ENCODE data around the gene FBXO7. TPM values are rescaled to one million over a fixed set of nuclear protein-coding genes. Genes with fewer than 3 reads are reported as not detected.

FBXO7 gene
- total RNA-seq (ENCODE audit: unreplicated experiment): 93.8 TPM
- long read RNA-seq, transcript FBXO7-204 (9 exons, 1,921 nt): minor isoform, 29 of 99 reads
- long read RNA-seq, transcript FBXO7-202 (9 exons, 1,888 nt): minor isoform, 11 of 99 reads
- long read RNA-seq, transcript FBXO7-201 (9 exons, 2,195 nt): major isoform, 51 of 99 reads
- long read RNA-seq, partial matches to known transcripts: 1 of 99 reads
- long read RNA-seq, other reads (novel, unspliced or antisense): 4 of 99 reads

- H3K9me3 Mint-ChIP-seq (ENCODE audit: unreplicated experiment): no peaks in the 10 kb centered on the region
- TF ChIP-seq, protein P1, sequence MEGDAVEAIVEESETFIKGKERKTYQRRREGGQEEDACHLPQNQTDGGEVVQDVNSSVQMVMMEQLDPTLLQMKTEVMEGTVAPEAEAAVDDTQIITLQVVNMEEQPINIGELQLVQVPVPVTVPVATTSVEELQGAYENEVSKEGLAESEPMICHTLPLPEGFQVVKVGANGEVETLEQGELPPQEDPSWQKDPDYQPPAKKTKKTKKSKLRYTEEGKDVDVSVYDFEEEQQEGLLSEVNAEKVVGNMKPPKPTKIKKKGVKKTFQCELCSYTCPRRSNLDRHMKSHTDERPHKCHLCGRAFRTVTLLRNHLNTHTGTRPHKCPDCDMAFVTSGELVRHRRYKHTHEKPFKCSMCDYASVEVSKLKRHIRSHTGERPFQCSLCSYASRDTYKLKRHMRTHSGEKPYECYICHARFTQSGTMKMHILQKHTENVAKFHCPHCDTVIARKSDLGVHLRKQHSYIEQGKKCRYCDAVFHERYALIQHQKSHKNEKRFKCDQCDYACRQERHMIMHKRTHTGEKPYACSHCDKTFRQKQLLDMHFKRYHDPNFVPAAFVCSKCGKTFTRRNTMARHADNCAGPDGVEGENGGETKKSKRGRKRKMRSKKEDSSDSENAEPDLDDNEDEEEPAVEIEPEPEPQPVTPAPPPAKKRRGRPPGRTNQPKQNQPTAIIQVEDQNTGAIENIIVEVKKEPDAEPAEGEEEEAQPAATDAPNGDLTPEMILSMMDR (IDR thresholded peaks at IDR 0.05; ENCODE audit: unreplicated experiment): no peak
Measured at GRCh38 chr22:32474635-32475467, at the start of gene FBXO7. TSS of gene FBXO7 (plus strand) at chr22:32474811. CDS start at chr22:32475003, 192 bp downstream.

DNA sequence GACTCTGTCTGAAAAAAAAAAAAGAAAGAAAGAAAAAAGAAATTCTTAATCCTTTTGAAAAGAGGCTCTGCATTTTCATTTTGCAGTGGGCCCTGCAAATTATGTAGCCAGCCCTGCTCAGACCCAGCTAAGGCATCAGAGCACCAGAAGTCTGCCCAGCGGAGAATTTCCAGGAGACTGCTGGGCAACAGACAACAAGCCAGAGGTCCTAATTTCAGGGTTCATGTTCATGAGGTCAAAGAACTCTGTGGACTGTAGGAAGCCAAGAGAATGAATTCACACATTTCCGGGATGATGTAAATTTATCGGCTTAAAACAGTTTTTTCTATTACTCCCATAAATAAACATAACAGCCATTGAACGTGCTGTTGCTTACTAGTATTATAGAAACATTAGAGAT is 47.7 kb upstream of the FBXO7 start:
- H3K27me3 Mint-ChIP-seq (ENCODE audit: unreplicated experiment): peaks cover 1% of the 10 kb centered on the region
- no peaks in the 10 kb centered on the region for H3K4me1 Mint-ChIP-seq (ENCODE audit: unreplicated experiment)

More at GRCh38 chr22:32474635-32475467, at the start of gene FBXO7:
- H3K27ac Mint-ChIP-seq (ENCODE audit: unreplicated experiment): peak within 1 kb of the TSS; percentile 71
- peak; percentile 98 for DNase-seq (ENCODE audit: low spot score)
- peaks cover 6% of the 10 kb centered on the region for H3K27me3 Mint-ChIP-seq (ENCODE audit: unreplicated experiment)
- H3K4me3 Mint-ChIP-seq (ENCODE audit: unreplicated experiment): peak within 1 kb of the TSS; percentile 93
- no peaks in the 10 kb centered on the region for H3K36me3 Mint-ChIP-seq (ENCODE audit: low read depth, unreplicated experiment)
- peaks cover 6% of the 10 kb centered on the region for H3K4me1 Mint-ChIP-seq (ENCODE audit: unreplicated experiment)

GRCh38 chr22:32430352-32430751 is 44.3 kb upstream of the FBXO7 start:
- Mint-ChIP-seq H3K4me1 (ENCODE audit: unreplicated experiment) (no peaks in the 10 kb centered on the region), H3K4me3 (ENCODE audit: unreplicated experiment) (no peak overlapping the region), H3K27ac (ENCODE audit: unreplicated experiment) (no peak overlapping the region), H3K9me3 (ENCODE audit: unreplicated experiment) (no peaks in the 10 kb centered on the region), H3K36me3 (ENCODE audit: low read depth, unreplicated experiment) (no peaks in the 10 kb centered on the region), H3K27me3 (ENCODE audit: unreplicated experiment) (no peaks in the 10 kb centered on the region)
- TF ChIP-seq, protein P1 (IDR thresholded peaks at IDR 0.05; ENCODE audit: unreplicated experiment): no peak
- DNase-seq (ENCODE audit: low spot score): no peak

More for the DNA sequence above, 47.7 kb upstream of the FBXO7 start:
- no peak overlapping the region for H3K4me3 Mint-ChIP-seq (ENCODE audit: unreplicated experiment)
- H3K9me3 Mint-ChIP-seq (ENCODE audit: unreplicated experiment): no peaks in the 10 kb centered on the region
- DNase-seq (ENCODE audit: low spot score): no peak
- TF ChIP-seq, protein P1 (IDR thresholded peaks at IDR 0.05; ENCODE audit: unreplicated experiment): no peak
- H3K36me3 Mint-ChIP-seq (ENCODE audit: low read depth, unreplicated experiment): no peaks in the 10 kb centered on the region
- no peak overlapping the region for H3K27ac Mint-ChIP-seq (ENCODE audit: unreplicated experiment)

- H3K27me3 Mint-ChIP-seq (ENCODE audit: unreplicated experiment): no peaks in the 10 kb centered on the region
Measured at GRCh38 chr22:32444068-32444467, 30.5 kb upstream of the FBXO7 start.

More at GRCh38 chr22:32444068-32444467, 30.5 kb upstream of the FBXO7 start:
- Mint-ChIP-seq H3K4me1 (ENCODE audit: unreplicated experiment) (no peaks in the 10 kb centered on the region), H3K36me3 (ENCODE audit: low read depth, unreplicated experiment) (no peaks in the 10 kb centered on the region), H3K27ac (ENCODE audit: unreplicated experiment) (no peak overlapping the region), H3K4me3 (ENCODE audit: unreplicated experiment) (no peak overlapping the region), H3K9me3 (ENCODE audit: unreplicated experiment) (no peaks in the 10 kb centered on the region)
- peak; percentile 15 for DNase-seq (ENCODE audit: low spot score)
- TF ChIP-seq, protein P1 (IDR thresholded peaks at IDR 0.05; ENCODE audit: unreplicated experiment): no peak
